Sigmoid colon (tissue), 7 donors: ENCODE measurements around the gene PDHB. TPM values are rescaled to one million over a fixed set of nuclear protein-coding genes. Genes with fewer than 3 reads are reported as not detected.

Experiments
- DNase-seq: peaks from one replicate; pipeline ENCODE4 v3.0.0-alpha.2; 2019
- H3K27ac ChIP-seq, 4 donors: fragments of 200-600 bp; sonication (generic); one replicate each; pipeline ENCODE4 v1.5.1; 2016 to 2019; ENCODE audit warnings: mild to moderate bottlenecking in 1 of 4
- H3K27me3 ChIP-seq, 3 donors: fragments of 200-600 bp; sonication (generic); one replicate each; pipeline ENCODE4 v1.5.1; 2019; ENCODE audit warnings: mild to moderate bottlenecking in 1 of 3
- H3K36me3 ChIP-seq, 4 donors: fragments of 200-600 bp; sonication (generic); one replicate each; pipeline ENCODE4 v1.5.1; 2016 to 2019
- H3K4me1 ChIP-seq, 4 donors: fragments of 200-600 bp; sonication (generic); one replicate each; pipeline ENCODE4 v1.5.1; 2017 to 2019
- H3K4me3 ChIP-seq, 4 donors: fragments of 200-600 bp; sonication (generic); one replicate each; pipeline ENCODE4 v1.5.1; 2017 to 2019; ENCODE audit warnings: mild to moderate bottlenecking in 2 of 4, moderate library complexity in 1 of 4
- H3K9me3 ChIP-seq, 4 donors: fragments of 200-600 bp in 3 of 4; sonication (generic) in 3 of 4; one replicate each; pipeline versions ENCODE4 v1.5.1 to v1.6.1; 2013 to 2019
- EP300 ChIP-seq, 4 donors: sonication (generic); formaldehyde crosslinking; IDR thresholded peaks; one replicate each; pipeline ENCODE4 v1.6.1; 2017; ENCODE audit warnings: antibody characterized with exemption in 4 of 4
- POLR2A ChIP-seq, 2 donors: fragments of 450-650 bp; IDR thresholded peaks; one replicate each; pipeline ENCODE4 v1.6.1; 2016; ENCODE audit warnings: antibody characterized with exemption in 2 of 2, mild to moderate bottlenecking in 2 of 2, moderate library complexity in 2 of 2
- POLR2AphosphoS5 ChIP-seq, 4 donors: sonication (generic); formaldehyde crosslinking; IDR thresholded peaks; one replicate each; pipeline ENCODE4 v1.6.1; 2017; ENCODE audit warnings: antibody characterized with exemption in 4 of 4
- WGBS, 2 donors: extraction: QIAGEN DNeasy Blood & Tissue Kit; methylation state at CpG; one replicate each; pipeline ENCODE4 v1.1.7; 2013; 5-methylcytosine and 5-hydroxymethylcytosine counted together
- intact Hi-C: fragments of 100-400 bp; cut with DNase I; formaldehyde crosslinking; loops from one replicate; pipeline ENCODE4 v1.15.1; 2023
- polyA plus RNA-seq, 3 donors: library from polyadenylated mRNA; stranded (reverse); fragments of 200-250 nt; gene quantifications; one replicate each; pipeline ENCODE4 v1.2.3, GENCODE V29; 2013
- total RNA-seq, 4 donors: library from RNA; depleted of rRNA; stranded (reverse); fragments of >200 nt; gene quantifications; one replicate each; pipeline ENCODE4 v1.1.0, GENCODE V29; 2016
- TF ChIP-seq, protein P1 (sequence below), 4 experiments: fragments of 450-650 bp in 3 of 4; fragments of 200-600 bp in 1 of 4; IDR thresholded peaks; one replicate each; pipeline ENCODE4 v1.5.1; 2016 to 2019; ENCODE audit warnings: antibody characterized with exemption in 4 of 4, mild to moderate bottlenecking in 3 of 4, moderate library complexity in 2 of 4
- donor health status: healthy with polysubstance abuse.
- donor health status: Bipolar disorder and iron deficiency.
- donor health status: healthy.

Gene PDHB
- total and polyA plus RNA-seq, 7 donors = 69.4 to 120 (median 100) TPM

DNA sequence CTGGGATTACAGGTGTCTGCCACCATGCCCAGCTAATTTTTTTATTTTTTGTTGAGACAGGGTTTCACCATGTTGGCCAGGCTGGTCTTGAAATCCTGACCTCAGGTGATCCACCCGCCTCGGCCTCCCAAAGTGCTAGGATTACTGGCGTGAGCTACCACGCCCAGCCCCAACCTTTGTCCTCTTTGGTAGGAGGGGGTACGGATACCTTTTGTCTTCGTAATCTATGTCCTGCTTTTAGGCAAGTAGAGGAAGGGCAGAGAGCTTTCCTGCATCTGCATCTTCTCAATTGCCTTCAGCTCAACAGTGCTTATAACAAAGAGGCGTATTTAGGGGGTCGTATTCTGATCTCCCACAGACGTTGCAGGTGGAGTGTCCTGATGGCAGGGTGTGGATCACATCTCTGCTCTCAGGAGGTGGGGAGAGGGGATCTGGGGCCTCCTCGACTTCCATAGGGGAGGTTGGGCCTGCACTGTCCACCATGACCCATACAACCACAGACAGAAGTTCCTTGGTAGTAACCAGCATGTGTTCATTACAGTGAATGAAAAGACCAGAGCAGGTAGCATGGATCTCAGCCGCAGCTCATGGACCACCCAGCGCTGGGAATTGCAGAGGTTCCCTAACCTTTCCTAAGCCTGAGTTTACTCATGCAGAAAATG is 36.9 kb upstream of the PDHB start:
- TF ChIP-seq EP300 (IDR thresholded peaks at IDR 0.05) = no peak
- TF ChIP-seq, protein P1, sequence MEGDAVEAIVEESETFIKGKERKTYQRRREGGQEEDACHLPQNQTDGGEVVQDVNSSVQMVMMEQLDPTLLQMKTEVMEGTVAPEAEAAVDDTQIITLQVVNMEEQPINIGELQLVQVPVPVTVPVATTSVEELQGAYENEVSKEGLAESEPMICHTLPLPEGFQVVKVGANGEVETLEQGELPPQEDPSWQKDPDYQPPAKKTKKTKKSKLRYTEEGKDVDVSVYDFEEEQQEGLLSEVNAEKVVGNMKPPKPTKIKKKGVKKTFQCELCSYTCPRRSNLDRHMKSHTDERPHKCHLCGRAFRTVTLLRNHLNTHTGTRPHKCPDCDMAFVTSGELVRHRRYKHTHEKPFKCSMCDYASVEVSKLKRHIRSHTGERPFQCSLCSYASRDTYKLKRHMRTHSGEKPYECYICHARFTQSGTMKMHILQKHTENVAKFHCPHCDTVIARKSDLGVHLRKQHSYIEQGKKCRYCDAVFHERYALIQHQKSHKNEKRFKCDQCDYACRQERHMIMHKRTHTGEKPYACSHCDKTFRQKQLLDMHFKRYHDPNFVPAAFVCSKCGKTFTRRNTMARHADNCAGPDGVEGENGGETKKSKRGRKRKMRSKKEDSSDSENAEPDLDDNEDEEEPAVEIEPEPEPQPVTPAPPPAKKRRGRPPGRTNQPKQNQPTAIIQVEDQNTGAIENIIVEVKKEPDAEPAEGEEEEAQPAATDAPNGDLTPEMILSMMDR (IDR thresholded peaks at IDR 0.05) = no peak
- no peak for TF ChIP-seq POLR2A (IDR thresholded peaks at IDR 0.05)
- no peak for TF ChIP-seq POLR2AphosphoS5 (IDR thresholded peaks at IDR 0.05)
- Histone ChIP-seq H3K9me3 (no peaks in the 10 kb centered on the region), H3K36me3 (no peaks in the 10 kb centered on the region), H3K4me1 (peaks cover 0 to 7% (median 0%) of the 10 kb centered on the region in 4 donors), H3K27me3 (no peaks in the 10 kb centered on the region), H3K27ac (no peak overlapping the region), H3K4me3 (no peak overlapping the region)
- 48 to 79% methylated on average over 12 of the region's 12 CpGs for WGBS, 2 donors
- intact Hi-C loops = no loop called here
- DNase-seq = no peak

DNA sequence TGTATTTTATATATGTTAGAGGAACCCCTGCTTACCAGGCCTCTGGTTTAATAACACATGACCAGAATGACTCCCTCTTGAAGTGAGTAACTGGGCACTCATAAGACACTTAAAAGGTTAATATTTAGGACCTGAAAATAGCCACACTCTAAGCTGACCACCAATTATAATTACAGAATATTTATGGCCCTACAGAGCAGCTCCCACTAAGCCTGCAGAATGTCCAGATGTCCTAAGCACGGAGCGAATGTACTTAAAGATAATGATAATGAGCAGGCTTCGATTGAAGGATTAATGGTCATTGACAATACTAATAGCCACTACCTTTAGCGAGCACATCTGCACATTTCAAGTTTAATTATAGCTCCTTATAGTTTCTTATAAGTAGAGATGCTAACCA is 35.5 kb upstream of the PDHB start:
- intact Hi-C loops = no loop called here
- no peak overlapping the region for H3K4me3 ChIP-seq
- 81 to 93% methylated on average over 4 of the region's 4 CpGs for WGBS, 2 donors
- peaks cover 0 to 7% (median under 1%) of the 10 kb centered on the region in 4 donors for H3K4me1 ChIP-seq
- no peak for TF ChIP-seq EP300 (IDR thresholded peaks at IDR 0.05)
- no peak for TF ChIP-seq POLR2AphosphoS5 (IDR thresholded peaks at IDR 0.05)
- TF ChIP-seq POLR2A (IDR thresholded peaks at IDR 0.05) = no peak
- TF ChIP-seq, protein P1 (IDR thresholded peaks at IDR 0.05) = no peak
- H3K27ac ChIP-seq = no peak overlapping the region
- no peaks in the 10 kb centered on the region for H3K36me3 ChIP-seq
- DNase-seq = no peak
- no peaks in the 10 kb centered on the region for H3K9me3 ChIP-seq
- no peaks in the 10 kb centered on the region for H3K27me3 ChIP-seq

DNA sequence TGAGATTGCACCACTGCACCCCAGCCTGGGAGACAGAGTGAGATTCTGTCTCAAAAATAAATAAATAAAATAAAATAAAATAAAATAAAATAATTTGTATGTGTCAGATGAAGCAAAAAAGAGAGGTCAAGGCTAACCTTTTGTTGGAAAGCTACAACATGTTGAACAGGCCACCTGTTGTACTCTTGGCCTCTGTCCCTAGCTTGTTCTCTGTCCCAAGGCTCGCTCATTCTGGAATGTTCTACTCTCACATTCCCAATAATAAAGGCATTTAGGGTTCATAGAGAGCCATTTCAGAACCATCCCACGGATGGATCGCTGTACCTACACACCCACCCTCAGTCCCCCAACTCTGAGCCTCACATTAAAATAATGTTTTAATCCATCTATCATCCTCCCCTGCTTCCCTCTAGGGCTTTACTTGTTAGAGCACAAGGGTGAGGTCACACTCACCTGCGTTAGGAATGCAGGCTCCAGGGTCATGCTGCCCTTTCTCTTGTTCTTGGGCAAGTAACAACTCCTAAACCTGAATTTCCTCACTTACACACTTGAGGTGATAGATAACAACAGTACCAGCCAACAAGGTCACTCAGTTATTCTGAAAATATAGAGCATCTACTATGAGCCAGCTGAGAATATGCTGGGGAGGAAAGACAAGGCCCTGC is 33.4 kb upstream of the PDHB start:
- intact Hi-C loops = no loop called here
- no peak for DNase-seq
- WGBS, 2 donors = 92 to 94% methylated on average over 4 of the region's 4 CpGs
- Histone ChIP-seq H3K9me3 (no peaks in the 10 kb centered on the region), H3K4me1 (peaks cover 0 to 20% (median 7%) of the 10 kb centered on the region in 4 donors), H3K27me3 (no peaks in the 10 kb centered on the region), H3K36me3 (no peaks in the 10 kb centered on the region), H3K27ac (no peak overlapping the region), H3K4me3 (no peak overlapping the region)
- no peak for TF ChIP-seq POLR2AphosphoS5 (IDR thresholded peaks at IDR 0.05)
- TF ChIP-seq, protein P1 (IDR thresholded peaks at IDR 0.05) = no peak
- TF ChIP-seq POLR2A (IDR thresholded peaks at IDR 0.05) = no peak
- no peak for TF ChIP-seq EP300 (IDR thresholded peaks at IDR 0.05)

DNA sequence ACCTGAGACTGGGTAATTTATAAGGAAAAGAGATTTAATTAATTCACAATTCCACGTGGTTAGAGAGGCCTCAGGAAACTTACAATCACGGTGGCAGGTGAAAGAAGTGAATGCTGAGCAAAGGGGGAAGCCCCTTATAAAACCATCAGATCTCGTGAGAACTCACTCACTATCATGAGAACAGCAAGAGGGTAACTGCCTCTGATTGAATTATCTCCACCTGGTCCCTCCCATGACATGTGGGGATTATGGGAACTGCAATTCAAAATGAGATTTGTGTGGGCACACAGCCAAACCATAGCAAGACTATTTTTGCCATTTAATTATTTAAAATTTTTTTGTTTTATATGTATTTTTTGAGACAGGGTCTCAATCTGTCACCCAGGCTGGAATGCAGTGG is 31.2 kb upstream of the PDHB start:
- no peak overlapping the region for H3K27ac ChIP-seq
- no peaks in the 10 kb centered on the region for H3K9me3 ChIP-seq
- WGBS, 2 donors = 48 to 51% methylated on average over 3 of the region's 3 CpGs
- H3K36me3 ChIP-seq = no peaks in the 10 kb centered on the region
- intact Hi-C loops = no loop called here
- H3K4me3 ChIP-seq = no peak overlapping the region
- DNase-seq = no peak
- TF ChIP-seq EP300 (IDR thresholded peaks at IDR 0.05) = no peak
- TF ChIP-seq POLR2AphosphoS5 (IDR thresholded peaks at IDR 0.05) = no peak
- peaks cover 0 to 13% (median 7%) of the 10 kb centered on the region in 4 donors for H3K4me1 ChIP-seq
- no peaks in the 10 kb centered on the region for H3K27me3 ChIP-seq

DNA sequence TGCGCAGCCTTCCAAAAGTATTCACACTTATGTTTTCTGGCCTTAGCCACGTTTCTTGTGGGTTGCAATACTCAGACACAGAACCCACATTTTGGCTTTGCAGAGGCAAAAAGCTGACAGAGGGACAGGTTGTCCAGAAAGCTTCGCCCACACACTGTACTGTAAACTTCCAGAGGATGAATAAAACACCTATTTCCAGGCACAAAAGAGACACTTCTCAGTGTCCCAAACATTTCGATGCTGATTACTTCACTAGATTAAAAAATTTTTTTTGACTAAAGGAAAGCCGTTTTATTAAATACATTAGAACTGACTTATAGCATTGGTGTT is 30.3 kb upstream of the PDHB start:
- H3K36me3 ChIP-seq = no peaks in the 10 kb centered on the region
- intact Hi-C loops = loop anchor here (1.0 kb wide), 1 partner anchor 68 kb away; no protein-coding TSS in a partner anchor
- TF ChIP-seq EP300 (IDR thresholded peaks at IDR 0.05) = no peak
- TF ChIP-seq POLR2AphosphoS5 (IDR thresholded peaks at IDR 0.05) = no peak
- TF ChIP-seq, protein P1 (IDR thresholded peaks at IDR 0.05) = no peak
- TF ChIP-seq POLR2A (IDR thresholded peaks at IDR 0.05) = no peak
- peaks cover 0 to 13% (median 7%) of the 10 kb centered on the region in 4 donors for H3K4me1 ChIP-seq
- no peaks in the 10 kb centered on the region for H3K9me3 ChIP-seq
- WGBS, 2 donors = 36 to 43% methylated on average over 5 of the region's 5 CpGs
- H3K27ac ChIP-seq = no peak overlapping the region
- peak overlapping the region in 2 of 4 donors; percentile 11 to 37 for H3K4me3 ChIP-seq
- H3K27me3 ChIP-seq = no peaks in the 10 kb centered on the region
- DNase-seq = no peak
